GM18868 (cell line): ENCODE data around the gene TNS3.

Experiments used
- ATAC-seq: cut with Tn5 transposase; IDR thresholded peaks from one replicate; pipeline ENCODE4 v1.9.1; 2021; ENCODE audit warnings: mild to moderate bottlenecking, moderate library complexity; ENCODE audit not compliant: unreplicated experiment

TNS3 gene

DNA sequence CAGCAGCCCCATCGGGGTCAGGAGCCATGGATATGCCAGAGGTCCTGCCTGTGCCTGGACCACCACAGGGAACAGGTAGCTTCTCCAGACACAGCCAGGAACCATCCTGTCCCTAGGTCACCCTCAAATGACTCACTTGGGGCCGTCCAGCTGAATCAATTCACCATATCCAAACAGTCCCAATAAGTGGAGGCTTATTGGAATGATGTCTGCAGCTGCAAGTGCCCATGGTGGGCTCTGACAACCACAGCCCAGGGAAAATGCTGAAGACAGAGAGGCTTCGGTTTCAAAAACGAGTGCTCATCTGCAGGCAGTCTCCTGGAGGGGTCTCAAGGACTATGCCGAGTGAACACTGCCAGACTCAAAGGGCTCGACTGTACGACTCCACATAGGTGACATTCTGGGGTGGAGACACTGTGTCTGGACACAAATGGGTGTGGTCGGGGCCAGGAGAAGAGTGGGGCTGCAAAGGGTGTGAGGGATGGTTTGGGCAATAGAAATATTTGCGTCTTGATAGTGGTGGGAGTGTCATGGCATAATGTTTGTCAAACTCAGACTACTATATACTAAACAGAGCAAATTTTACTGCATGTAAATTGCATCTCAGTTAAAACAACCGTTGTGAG, 204.8 kb downstream of the TNS3 start:
- ATAC-seq: no peak

GRCh38 chr7:47375121-47375938, 206.6 kb downstream of the TNS3 start:
- ATAC-seq: no peak

GRCh38 chr7:47374538-47374937, 207.4 kb downstream of the TNS3 start:
- no peak for ATAC-seq

GRCh38 chr7:47373871-47374451, 207.9 kb downstream of the TNS3 start:
- ATAC-seq: no peak

DNA sequence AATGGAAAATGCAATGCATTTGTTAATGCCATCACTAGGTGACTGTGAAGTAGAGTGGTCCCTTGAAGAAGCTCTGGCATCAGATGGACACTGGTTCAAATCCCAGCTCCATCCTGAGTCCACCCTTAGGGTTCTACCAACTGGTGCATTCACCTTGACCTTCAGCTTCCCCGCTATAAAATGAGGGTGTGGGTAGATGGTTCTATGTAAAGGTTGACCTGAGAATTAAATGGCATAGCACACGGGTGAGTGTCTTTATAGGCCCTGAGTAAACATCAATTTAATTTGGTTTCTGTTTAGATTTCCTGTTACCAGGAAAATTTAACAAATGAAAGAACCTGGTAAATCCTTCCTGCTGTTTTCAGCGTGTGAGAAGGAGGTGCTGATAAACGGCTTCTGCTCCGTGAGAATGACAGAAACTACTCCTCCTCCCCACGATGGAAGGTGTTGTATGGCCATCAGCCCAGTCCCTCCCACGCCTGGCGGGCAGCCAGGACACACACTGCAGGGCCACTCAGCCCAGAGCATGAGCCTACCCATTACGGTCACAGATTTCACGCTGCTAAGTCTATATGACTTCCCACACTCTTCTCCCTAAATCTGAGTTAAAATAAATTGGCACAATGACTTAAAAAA, 210.1 kb downstream of the TNS3 start:
- no peak for ATAC-seq

DNA sequence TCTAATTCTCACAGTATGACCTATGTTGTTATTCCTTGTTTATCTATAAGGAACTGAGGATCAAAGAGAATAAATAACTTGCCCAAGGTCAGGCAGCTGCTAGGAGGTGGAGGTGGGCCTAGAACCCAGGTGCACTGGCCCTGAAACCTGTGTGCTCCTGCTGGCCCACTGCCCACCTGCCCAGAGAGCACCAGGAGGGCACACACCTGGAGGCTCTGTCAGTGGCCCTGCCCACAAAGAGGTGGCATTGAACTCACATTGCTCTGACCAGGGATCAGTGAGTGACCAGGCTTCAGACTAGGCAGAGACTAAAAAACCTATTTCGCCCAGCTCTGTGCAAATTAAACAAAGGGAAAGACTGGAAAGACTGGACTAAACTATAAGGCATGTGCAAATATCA, 210.6 kb downstream of the TNS3 start:
- ATAC-seq: no peak

GRCh38 chr7:47370461-47371042, 211.4 kb downstream of the TNS3 start:
- no peak for ATAC-seq

DNA sequence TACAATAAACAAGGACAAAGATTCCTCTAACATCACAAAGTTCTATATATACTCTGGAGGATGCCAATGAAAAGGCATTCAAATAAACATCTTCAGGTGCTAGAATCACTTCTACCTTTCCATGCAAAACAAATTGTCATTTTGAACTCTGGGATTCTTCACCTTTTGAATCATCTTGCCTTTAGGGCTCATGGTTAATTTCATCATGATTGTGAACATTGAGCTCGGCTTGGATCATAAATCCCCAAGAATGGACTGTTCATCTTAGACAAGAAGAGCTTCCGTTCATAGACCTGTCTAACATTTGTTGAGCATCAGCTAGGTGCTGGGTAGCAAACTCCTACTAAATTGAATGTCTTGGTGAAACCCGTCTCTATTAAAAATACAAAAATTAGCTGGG, 212.2 kb downstream of the TNS3 start:
- ATAC-seq: no peak

GRCh38 chr7:47368190-47368812, 213.6 kb downstream of the TNS3 start:
- ATAC-seq: no peak

DNA sequence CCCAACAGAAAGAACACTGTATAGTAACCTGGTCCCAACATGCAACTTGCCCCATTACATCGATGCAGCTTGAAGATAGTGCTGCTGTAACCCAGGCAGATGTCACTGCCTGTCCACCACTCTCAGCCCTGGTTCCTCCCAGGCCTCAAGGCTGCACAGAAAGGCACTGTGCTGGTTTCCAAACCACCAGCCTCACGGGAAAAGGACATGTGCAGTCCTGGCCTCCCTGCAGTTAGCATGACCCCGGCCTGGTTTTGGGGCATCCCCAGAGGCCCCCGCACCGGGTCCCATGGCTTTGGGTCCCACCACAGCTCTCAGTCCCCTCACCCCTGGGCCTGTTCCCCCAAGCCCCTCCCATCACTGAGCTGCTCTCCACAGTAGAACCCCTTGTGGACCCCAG, 214.5 kb downstream of the TNS3 start:
- no peak for ATAC-seq

DNA sequence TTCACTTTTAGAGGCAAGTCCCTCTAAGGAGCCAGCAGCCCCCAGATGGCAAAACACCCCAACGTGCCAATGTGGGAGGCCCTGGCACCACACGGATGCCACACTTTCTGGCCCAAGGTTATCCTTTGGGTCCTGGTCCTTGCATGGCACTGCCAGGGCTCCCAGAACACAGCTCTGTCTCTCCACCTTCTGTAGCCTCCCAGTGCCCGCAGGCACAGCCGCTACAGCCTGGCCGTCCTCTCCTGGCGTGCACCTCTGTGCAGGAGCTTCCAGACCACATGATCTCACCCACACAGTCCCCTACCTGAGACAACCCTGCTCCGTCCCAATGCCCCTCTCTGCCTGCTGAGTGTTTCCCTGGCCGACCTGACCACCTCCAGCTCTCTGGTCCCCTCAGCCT, 215.0 kb downstream of the TNS3 start:
- ATAC-seq: no peak

DNA sequence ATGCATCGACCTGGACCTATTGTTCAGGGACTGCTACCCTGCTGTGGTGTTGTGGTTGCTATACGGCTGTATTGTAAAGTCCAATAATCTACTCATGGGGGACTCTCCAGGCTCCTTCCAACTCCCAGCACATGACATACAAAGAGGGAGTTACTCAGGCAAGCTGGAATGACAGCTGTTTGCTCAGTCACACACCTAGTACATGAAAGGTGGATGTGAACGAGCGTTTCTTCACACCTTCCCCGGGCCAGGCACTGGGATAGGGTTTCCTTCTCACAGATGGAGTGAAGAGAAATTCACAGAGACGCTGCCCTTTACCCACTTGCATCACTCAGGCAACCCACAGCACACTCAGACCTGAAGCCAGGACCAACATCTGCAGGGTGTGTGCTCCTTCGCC, 215.7 kb downstream of the TNS3 start:
- no peak for ATAC-seq

- ATAC-seq: no peak
Measured at GRCh38 chr7:47362984-47363383, 218.9 kb downstream of the TNS3 start.

DNA sequence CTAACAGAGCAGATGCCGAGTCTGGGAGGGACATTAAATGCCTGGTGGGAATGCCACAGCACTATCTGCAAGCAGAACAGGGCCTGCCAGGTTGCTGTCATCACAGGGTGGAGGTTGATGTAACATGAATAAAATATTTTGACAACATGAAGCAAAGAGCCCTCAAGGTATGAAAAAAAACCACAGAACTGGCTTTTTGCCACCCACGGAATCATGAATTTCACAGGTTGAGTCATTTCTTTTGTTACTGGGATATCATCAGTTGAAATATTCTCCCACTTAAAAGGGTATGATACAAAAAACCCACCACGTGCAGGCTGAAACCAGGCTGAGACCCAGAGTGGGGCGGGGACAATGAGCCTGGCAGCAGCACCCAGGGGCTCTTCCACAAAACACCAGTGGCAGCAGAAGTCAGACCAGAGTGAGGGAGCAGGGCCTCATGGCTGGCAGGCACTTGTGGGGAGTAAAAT, 220.1 kb downstream of the TNS3 start:
- peak; percentile 44 for ATAC-seq

DNA sequence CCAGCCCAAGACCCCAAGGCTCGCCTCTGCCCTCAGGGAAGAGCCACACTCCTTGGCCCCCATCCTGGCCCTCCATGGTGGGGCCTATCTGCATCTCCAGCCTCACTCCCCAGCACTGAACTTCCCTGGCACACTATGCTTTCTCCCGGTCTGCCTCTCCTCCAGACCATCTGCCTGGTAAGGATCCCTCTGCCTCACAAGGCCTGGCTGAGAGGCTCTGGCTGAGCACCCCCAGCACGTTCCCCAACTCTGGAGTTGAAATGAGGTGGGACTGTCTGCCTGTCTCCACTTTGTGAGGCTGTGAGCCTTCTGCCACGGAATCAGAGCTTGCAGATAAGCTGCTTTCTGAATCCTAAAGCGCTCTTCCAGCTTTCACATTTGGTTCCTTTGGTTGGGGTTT, 220.7 kb downstream of the TNS3 start:
- no peak for ATAC-seq

DNA sequence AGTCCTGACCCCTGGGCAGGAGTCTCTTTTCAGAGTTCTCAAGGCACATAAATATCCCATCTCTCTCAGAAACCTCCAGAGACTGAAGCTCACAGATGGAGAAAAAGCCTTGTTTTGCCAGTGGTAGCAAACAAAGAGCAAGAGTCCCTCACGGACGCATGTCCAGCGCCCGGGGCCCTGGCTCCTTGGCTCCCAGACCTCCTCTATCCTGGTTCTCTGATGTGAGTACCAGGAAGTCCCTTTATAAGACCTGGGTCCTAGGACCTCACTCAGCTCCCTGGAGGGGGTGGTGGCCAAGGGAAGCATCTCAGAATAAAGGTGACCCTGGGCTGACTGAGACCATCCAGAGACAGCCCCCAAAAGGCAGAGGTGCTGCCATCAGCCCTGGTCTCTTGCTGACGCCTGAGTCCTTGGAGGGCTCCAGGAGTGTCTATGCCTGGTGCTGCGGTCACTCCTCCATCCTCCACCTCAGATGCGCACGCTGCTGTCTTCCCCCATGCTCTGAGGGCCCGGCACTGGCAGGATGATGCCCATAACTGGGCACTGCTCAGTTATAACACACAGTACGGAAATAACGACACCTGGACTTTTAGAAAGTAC, 221.5 kb downstream of the TNS3 start:
- no peak for ATAC-seq

DNA sequence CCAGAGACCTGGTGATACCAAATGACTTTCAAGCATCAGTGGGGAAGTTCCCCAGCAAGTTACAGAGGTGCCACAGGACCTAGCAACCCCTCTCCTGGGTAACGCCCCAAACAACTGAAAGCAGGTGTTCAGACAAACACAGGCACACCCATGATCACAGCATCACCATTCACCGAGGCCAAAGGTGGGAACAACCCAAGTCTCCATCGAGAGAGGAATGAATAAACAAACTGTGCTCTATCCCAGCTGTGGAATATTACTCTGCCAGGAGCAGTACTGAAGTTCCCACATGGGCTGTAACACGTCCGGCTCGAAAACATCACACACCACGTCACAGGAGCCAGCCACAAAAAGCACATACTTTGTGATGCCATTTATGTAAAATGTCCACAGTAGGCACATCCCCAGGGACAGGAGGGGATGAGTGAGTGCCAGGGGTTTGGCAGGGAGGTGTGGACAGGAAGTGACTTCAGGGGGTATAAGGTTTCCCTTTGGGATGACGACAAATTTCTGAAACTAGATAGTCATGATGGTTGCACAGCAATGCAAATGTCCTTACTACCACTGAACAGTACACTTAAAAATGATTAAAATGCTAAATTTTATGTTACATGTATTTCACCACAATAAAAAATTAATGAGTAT, 222.8 kb downstream of the TNS3 start:
- ATAC-seq: no peak

DNA sequence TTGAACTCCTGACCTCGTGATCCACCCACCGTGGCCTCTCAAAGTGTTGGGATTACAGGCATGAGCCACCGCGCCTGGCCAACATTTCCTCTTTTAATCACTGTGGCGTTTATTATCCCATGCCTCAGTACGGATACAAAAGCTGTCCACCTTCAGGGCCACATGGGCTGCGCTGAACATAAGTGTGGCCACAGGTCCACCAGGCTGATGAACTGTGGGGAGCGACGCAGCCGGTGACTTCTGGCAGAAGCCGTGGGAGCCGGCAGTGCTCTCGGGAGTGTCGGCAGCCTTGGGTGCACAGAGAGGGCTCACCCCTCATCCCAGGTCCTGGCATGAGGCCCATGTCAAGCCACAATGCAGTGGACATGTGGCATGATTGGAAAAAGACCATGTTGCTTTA, 223.6 kb downstream of the TNS3 start:
- no peak for ATAC-seq

DNA sequence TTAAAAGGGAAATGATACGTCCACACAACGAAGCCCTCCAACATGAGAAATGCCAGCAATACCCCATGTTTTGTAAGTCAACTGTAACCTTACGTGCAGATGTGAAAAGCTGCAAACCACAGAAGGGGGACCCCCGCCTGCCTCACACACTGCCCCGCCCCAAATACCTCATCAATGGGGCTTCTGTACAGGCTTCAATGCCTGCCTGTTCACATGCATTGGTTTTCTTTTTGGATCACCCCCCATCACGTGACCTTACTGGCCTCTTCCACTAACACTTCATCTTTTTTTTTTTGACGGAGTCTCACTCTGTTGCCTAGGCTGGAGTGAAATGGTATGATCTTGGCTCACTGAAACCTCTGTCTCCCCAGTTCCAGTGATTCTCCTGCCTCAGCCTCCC, 224.0 kb downstream of the TNS3 start:
- peak; percentile 70 for ATAC-seq

DNA sequence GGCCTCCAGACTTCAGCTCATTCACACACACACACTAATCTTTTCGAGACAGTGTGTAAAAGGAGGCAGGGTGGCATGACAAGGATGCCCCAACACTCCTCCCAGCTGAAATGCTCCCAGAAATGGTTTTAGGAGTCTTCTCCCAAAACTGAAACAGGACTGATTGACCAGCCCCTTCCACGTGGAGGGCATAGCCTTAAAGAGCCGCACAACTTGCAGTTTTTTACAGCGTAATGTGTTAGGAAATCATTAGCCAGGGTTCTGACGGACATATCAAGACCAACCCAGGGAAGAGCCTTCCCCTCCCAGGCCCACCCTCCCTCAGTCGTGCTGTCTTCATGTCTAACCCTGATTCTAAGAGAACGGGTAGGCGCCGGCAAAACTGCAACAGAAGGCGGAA, 224.6 kb downstream of the TNS3 start:
- ATAC-seq: no peak
